Measurements from ENCODE around the gene ATP2B3. TPM values are rescaled to one million over a fixed set of nuclear protein-coding genes. Genes with fewer than 3 reads are reported as not detected.

The ATP2B3 gene
- total RNA-seq, 1 donor from 2014 or later: not detected

GRCh38 chrX:153482376-153483015 is 34.9 kb upstream of the ATP2B3 start:
- DNase-seq: no peak
- no peak overlapping the region for H3K27ac ChIP-seq (replicated peaks)
- H3K27me3 ChIP-seq (ENCODE audit: low read depth): no peaks in the 10 kb centered on the region
- H3K9me3 ChIP-seq (replicated peaks): no peaks in the 10 kb centered on the region
- H3K36me3 ChIP-seq: no peaks in the 10 kb centered on the region
- H3K4me3 ChIP-seq: no peak overlapping the region
- H3K4me1 ChIP-seq: no peaks in the 10 kb centered on the region
- TF ChIP-seq CTCF (IDR thresholded peaks at IDR 0.05; ENCODE audit: borderline replicate concordance): no peak
- intact Hi-C loops (cut with micrococcal nuclease): no loop called here

- DNase-seq: no peak
- intact Hi-C loops (cut with micrococcal nuclease): no loop called here
- Histone ChIP-seq H3K4me1 (peaks cover 11% of the 10 kb centered on the region), H3K4me3 (no peak overlapping the region), H3K27ac (replicated peaks) (no peak overlapping the region), H3K27me3 (ENCODE audit: low read depth) (no peaks in the 10 kb centered on the region), H3K36me3 (no peaks in the 10 kb centered on the region), H3K9me3 (replicated peaks) (no peaks in the 10 kb centered on the region)
- TF ChIP-seq CTCF (IDR thresholded peaks at IDR 0.05; ENCODE audit: borderline replicate concordance): no peak
Observed at GRCh38 chrX:153485396-153486080, 31.9 kb upstream of the ATP2B3 start.

- Histone ChIP-seq H3K36me3 (no peaks in the 10 kb centered on the region), H3K27me3 (ENCODE audit: low read depth) (no peaks in the 10 kb centered on the region), H3K27ac (replicated peaks) (no peak overlapping the region), H3K4me1 (peaks cover 13% of the 10 kb centered on the region), H3K9me3 (replicated peaks) (no peaks in the 10 kb centered on the region), H3K4me3 (no peak overlapping the region)
- no peak for TF ChIP-seq CTCF (IDR thresholded peaks at IDR 0.05; ENCODE audit: borderline replicate concordance)
- no peak for DNase-seq
- intact Hi-C loops (cut with micrococcal nuclease): no loop called here
Observed at GRCh38 chrX:153486171-153486570, 31.3 kb upstream of the ATP2B3 start.

- DNase-seq: peak; percentile 41
- H3K27me3 ChIP-seq (ENCODE audit: low read depth): no peaks in the 10 kb centered on the region
- H3K27ac ChIP-seq (replicated peaks): peak overlapping the region; percentile 81
- no peaks in the 10 kb centered on the region for H3K9me3 ChIP-seq (replicated peaks)
- no peaks in the 10 kb centered on the region for H3K36me3 ChIP-seq
- intact Hi-C loops (cut with micrococcal nuclease): no loop called here
- H3K4me3 ChIP-seq: no peak overlapping the region
- H3K4me1 ChIP-seq: peaks cover 19% of the 10 kb centered on the region
- TF ChIP-seq CTCF (IDR thresholded peaks at IDR 0.05; ENCODE audit: borderline replicate concordance): no peak
Observed at GRCh38 chrX:153487590-153488071, 29.8 kb upstream of the ATP2B3 start.

- Histone ChIP-seq H3K4me1 (peaks cover 19% of the 10 kb centered on the region), H3K27me3 (ENCODE audit: low read depth) (no peaks in the 10 kb centered on the region), H3K9me3 (replicated peaks) (no peaks in the 10 kb centered on the region), H3K4me3 (no peak overlapping the region), H3K27ac (replicated peaks) (peak overlapping the region; percentile 81), H3K36me3 (no peaks in the 10 kb centered on the region)
- intact Hi-C loops (cut with micrococcal nuclease): no loop called here
- peak; percentile 65 for DNase-seq
- TF ChIP-seq CTCF (IDR thresholded peaks at IDR 0.05; ENCODE audit: borderline replicate concordance): no peak
Observed at GRCh38 chrX:153488231-153488914, 29.1 kb upstream of the ATP2B3 start.
